Fibroblast of lung (primary cell): ENCODE measurements around the gene DDX51. TPM values are rescaled to one million over a fixed set of nuclear protein-coding genes. Genes with fewer than 3 reads are reported as not detected.
A peak's percentile ranks its signal among the peaks of the same experiment; 100 is the strongest.

Experiments
- DNase-seq, 2 donors: peaks; one replicate each; pipeline versions ENCODE4 v3.0.0 to v3.0.0-alpha.2; 2010; ENCODE audit warnings: low read depth in 2 of 2
- H2AFZ ChIP-seq: 2 replicates; pipeline ENCODE4 v1.5.1; 2012; ENCODE audit warnings: low read length, control low read depth, inconsistent platforms
- H3K27ac ChIP-seq: 2 replicates; pipeline ENCODE4 v1.5.1; 2011; ENCODE audit warnings: low read length, control low read depth; ENCODE audit not compliant: insufficient read depth
- H3K27me3 ChIP-seq: 2 replicates; pipeline ENCODE4 v1.5.1; 2011; ENCODE audit warnings: mild to moderate bottlenecking, low read length; ENCODE audit not compliant: control insufficient read depth, insufficient read depth
- H3K36me3 ChIP-seq: 2 replicates; pipeline ENCODE4 v1.5.1; 2011; ENCODE audit warnings: low read length; ENCODE audit not compliant: control insufficient read depth, insufficient read depth
- H3K4me1 ChIP-seq: 2 replicates; pipeline ENCODE4 v1.5.1; 2011; ENCODE audit warnings: low read length; ENCODE audit not compliant: control insufficient read depth, insufficient read depth; ENCODE audit errors: extremely low read depth
- H3K4me2 ChIP-seq: 2 replicates; pipeline ENCODE4 v1.5.1; 2011; ENCODE audit warnings: low read length, control low read depth; ENCODE audit not compliant: insufficient read depth; ENCODE audit errors: extremely low read depth
- H3K4me3 ChIP-seq, 4 experiments: fragments of 200-600 bp in 1 of 4; sonication (generic) in 1 of 4; replicated peaks in 1 of 4; 2 replicates each; pipeline ENCODE4 v1.5.1; 2011 to 2016; ENCODE audit warnings: low read length in 4 of 4, low read depth in 3 of 4, mild to moderate bottlenecking in 3 of 4, control low read depth in 2 of 4, inconsistent platforms in 1 of 4, mixed read lengths in 1 of 4; ENCODE audit not compliant: insufficient read depth in 1 of 4; ENCODE audit errors: control extremely low read depth in 1 of 4
- H3K79me2 ChIP-seq: 2 replicates; pipeline ENCODE4 v1.5.1; 2012; ENCODE audit warnings: mild to moderate bottlenecking, low read length, inconsistent platforms; ENCODE audit not compliant: control insufficient read depth, insufficient read depth
- H3K9ac ChIP-seq: 2 replicates; pipeline ENCODE4 v1.5.1; 2011; ENCODE audit warnings: mild to moderate bottlenecking, low read length, control low read depth; ENCODE audit not compliant: insufficient read depth
- H3K9me3 ChIP-seq: 2 replicates; pipeline ENCODE4 v1.5.1; 2012; ENCODE audit warnings: low read depth, low read length; ENCODE audit not compliant: control insufficient read depth, insufficient read depth
- H4K20me1 ChIP-seq: 2 replicates; pipeline ENCODE4 v1.5.1; 2011; ENCODE audit warnings: low read length; ENCODE audit not compliant: control insufficient read depth, insufficient read depth; ENCODE audit errors: extremely low read depth
- EZH2 ChIP-seq: IDR thresholded peaks from 2 replicates; pipeline ENCODE4 v1.5.1; 2012; ENCODE audit warnings: low read length, control low read depth, mild to moderate bottlenecking; ENCODE audit errors: missing control alignments
- polyA plus RNA-seq, 2 donors: library from polyadenylated mRNA; depleted of rRNA in 1 of 2; stranded (reverse) in 1 of 2; unstranded in 1 of 2; fragments of >200 nt; gene quantifications; 2 replicates each; pipeline ENCODE4 v1.2.1, GENCODE V29; 2011 to 2012; ENCODE audit warnings: missing spikeins in 1 of 2
- total RNA-seq: library from RNA; depleted of rRNA; stranded (reverse); fragments of >200 nt; gene quantifications from 2 replicates; pipeline ENCODE4 v1.2.1, GENCODE V29; 2014
- TF ChIP-seq, protein P1 (sequence below), 2 donors: IDR thresholded peaks in 1 of 2; conservative IDR thresholded peaks in 1 of 2; 1 replicate in 1 of 2; 2 replicates in 1 of 2; pipeline ENCODE4 v1.5.1; 2011 to 2012; ENCODE audit warnings: low read length in 2 of 2, control low read depth in 1 of 2, inconsistent platforms in 1 of 2, low read depth in 1 of 2, mild to moderate bottlenecking in 1 of 2

Gene DDX51
- total and polyA plus RNA-seq, 2 donors (not counting 1 experiment from before 2014, with no cell fraction given): 3.7 to 7.4 TPM

DNA sequence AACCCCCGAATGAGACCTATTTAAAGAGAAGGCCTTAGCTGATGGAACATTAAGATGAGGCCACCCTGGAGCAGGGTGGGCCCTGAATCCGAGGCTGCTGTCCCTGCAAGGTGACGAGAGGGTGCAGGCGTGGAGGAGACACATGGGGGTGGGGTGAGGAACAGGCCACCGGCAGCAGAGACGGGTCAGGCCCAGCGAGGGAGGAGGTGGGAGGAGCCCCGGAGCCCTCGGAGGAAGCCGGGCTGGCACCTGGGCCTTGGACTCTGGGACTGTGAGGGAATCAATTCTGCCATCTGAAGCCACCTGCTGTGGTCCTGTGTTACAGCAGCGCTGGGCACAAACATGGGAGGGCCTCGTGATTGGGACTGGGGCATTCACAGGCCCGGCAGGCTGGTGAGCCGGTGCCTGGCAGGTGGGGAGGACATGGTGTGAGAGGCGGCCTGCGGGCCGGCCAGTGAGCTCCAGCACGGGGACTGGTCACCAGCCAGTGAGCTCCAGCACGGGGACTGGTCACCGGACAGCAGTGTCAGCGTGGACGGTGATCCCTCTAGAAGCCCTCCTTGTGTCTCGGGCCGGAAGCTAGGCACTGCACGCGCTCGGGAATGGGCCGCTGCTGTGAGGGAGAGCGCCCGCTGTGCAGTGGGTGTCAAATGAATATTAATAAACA, 46.8 kb upstream of the DDX51 start:
- no peak for DNase-seq
- no peak overlapping the region for H3K4me2 ChIP-seq
- H3K36me3 ChIP-seq: no peaks in the 10 kb centered on the region
- H4K20me1 ChIP-seq: no peaks in the 10 kb centered on the region
- H2AFZ ChIP-seq: no peak overlapping the region
- TF ChIP-seq, protein P1, sequence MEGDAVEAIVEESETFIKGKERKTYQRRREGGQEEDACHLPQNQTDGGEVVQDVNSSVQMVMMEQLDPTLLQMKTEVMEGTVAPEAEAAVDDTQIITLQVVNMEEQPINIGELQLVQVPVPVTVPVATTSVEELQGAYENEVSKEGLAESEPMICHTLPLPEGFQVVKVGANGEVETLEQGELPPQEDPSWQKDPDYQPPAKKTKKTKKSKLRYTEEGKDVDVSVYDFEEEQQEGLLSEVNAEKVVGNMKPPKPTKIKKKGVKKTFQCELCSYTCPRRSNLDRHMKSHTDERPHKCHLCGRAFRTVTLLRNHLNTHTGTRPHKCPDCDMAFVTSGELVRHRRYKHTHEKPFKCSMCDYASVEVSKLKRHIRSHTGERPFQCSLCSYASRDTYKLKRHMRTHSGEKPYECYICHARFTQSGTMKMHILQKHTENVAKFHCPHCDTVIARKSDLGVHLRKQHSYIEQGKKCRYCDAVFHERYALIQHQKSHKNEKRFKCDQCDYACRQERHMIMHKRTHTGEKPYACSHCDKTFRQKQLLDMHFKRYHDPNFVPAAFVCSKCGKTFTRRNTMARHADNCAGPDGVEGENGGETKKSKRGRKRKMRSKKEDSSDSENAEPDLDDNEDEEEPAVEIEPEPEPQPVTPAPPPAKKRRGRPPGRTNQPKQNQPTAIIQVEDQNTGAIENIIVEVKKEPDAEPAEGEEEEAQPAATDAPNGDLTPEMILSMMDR (conservative IDR thresholded peaks at IDR 0.05 in 1 of 2, IDR thresholded peaks at IDR 0.05 in 1 of 2; ENCODE audit: low read depth in 1 of 2, low read length in 2 of 2): no peak
- TF ChIP-seq EZH2: no peak
- H3K79me2 ChIP-seq: no peaks in the 10 kb centered on the region
- H3K27ac ChIP-seq: no peak overlapping the region
- no peak overlapping the region for H3K9ac ChIP-seq
- no peak overlapping the region for H3K4me3 ChIP-seq
- no peaks in the 10 kb centered on the region for H3K27me3 ChIP-seq
- H3K9me3 ChIP-seq: no peaks in the 10 kb centered on the region
- H3K4me1 ChIP-seq: no peaks in the 10 kb centered on the region

DNA sequence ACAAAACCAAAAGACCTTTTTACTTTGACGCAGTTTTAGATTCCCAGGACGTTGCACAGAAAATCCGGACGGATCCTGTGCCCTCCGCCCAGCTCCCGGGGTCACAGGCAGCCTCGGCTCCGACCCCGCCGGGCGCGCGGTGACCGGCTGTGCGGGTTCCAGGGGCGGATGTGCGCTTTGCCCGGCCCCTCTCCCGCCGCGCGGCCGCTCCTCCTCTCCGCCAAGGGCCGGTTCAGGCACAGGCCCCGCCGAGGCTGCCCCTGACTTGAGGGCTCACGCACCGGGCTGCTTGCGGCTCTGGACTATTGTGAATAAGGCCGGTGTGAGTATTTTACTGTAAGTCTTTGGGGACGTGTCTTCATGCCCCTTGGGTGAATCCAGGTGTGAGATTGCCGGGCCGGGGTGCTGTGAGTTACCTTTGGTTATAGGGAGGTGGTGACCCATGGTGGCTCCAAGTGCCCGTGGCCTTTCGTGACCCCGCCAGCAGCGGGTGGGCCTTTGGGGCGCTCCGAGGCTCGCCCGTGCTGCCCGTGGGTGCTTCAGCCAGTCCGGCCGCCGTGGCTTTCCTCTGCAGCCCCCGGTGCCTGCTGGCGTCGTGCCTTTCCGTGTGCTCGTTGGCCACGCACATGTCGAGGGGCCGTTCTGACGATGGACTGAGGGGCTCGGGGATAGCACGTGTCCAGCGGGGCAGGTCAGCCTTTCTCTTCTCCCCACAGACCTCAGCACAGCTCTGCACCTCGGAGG, 46.1 kb upstream of the DDX51 start:
- peak overlapping the region; percentile 92 for H3K4me2 ChIP-seq
- H3K4me3 ChIP-seq: peak overlapping the region; percentile 51 to 58 (median 54)
- peak overlapping the region; percentile 78 for H2AFZ ChIP-seq
- H4K20me1 ChIP-seq: no peaks in the 10 kb centered on the region
- no peaks in the 10 kb centered on the region for H3K9me3 ChIP-seq
- TF ChIP-seq, protein P1 (conservative IDR thresholded peaks at IDR 0.05 in 1 of 2, IDR thresholded peaks at IDR 0.05 in 1 of 2; ENCODE audit: low read depth in 1 of 2, low read length in 2 of 2): no peak
- no peak for TF ChIP-seq EZH2
- DNase-seq: no peak
- no peak overlapping the region for H3K27ac ChIP-seq
- H3K4me1 ChIP-seq: no peaks in the 10 kb centered on the region
- H3K27me3 ChIP-seq: no peaks in the 10 kb centered on the region
- peak overlapping the region; percentile 61 for H3K9ac ChIP-seq
- no peaks in the 10 kb centered on the region for H3K79me2 ChIP-seq
- H3K36me3 ChIP-seq: no peaks in the 10 kb centered on the region

DNA sequence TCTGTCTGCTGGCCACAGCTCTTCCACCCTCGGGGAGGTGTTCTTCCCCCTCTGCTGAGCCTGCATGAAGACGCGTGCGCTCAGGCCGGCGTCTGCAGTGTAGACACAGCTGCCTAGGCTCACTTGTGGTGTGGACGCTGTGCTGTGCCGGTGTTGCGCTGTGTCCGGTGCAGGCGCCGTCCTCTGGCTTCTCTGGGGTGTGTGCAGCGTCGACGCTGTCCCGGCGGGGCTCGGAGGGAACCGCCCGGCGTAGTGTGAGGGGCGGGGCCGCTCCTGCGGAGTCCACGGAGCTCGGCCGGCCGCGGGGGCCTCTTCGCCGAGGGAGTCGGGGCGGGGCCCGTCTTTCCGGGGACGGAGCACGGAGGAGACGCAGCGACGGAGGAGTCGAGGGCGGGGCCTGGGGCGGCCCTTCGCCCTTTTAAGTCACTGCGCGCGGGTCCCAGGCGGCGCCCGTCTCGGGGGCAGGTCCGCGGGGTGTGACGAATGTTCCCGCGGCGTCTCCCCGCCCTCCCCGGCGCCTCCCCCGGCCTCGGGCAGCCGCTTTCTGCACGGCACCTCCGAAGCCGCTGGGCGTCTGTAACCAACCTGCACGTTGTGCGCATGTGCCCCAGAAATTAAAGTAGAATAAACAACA, 45.4 kb upstream of the DDX51 start:
- no peaks in the 10 kb centered on the region for H3K79me2 ChIP-seq
- peak overlapping the region; percentile 92 for H3K4me2 ChIP-seq
- TF ChIP-seq, protein P1 (conservative IDR thresholded peaks at IDR 0.05 in 1 of 2, IDR thresholded peaks at IDR 0.05 in 1 of 2; ENCODE audit: low read depth in 1 of 2, low read length in 2 of 2): no peak
- TF ChIP-seq EZH2: no peak
- no peaks in the 10 kb centered on the region for H3K36me3 ChIP-seq
- no peaks in the 10 kb centered on the region for H3K4me1 ChIP-seq
- no peaks in the 10 kb centered on the region for H4K20me1 ChIP-seq
- peak overlapping the region; percentile 61 for H3K9ac ChIP-seq
- H3K9me3 ChIP-seq: no peaks in the 10 kb centered on the region
- peak overlapping the region; percentile 51 to 58 (median 54) for H3K4me3 ChIP-seq
- no peak overlapping the region for H3K27ac ChIP-seq
- peak overlapping the region; percentile 82 for H2AFZ ChIP-seq
- DNase-seq: peak; percentile 73 to 88
- no peaks in the 10 kb centered on the region for H3K27me3 ChIP-seq
